CD4-positive, alpha-beta T cell treated with Interleukin-4 for 4 hours (primary cell): ENCODE results near the gene MRPS12.

ENCODE experiments used
- DNase-seq: peaks from one replicate; pipeline ENCODE4 v3.0.0-alpha.2; 2020

Gene MRPS12

DNA sequence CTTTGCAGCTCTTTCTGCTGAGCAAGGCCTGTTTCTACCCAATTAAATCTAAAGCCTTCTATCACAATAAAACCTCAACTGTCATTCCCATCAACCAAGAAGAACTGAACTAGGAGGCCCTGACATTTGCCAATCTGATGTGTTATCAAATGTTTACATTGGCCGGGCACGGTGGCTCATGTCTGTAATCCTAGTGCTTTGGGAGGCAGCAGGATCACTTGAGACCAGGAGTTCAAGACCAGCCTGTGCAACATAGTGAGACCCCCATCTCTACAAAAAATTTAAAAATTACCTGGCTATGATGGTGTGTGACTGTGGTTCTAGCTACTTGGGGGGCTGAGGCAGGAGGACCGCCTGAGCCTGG lies 47.6 kb downstream of the MRPS12 start:
- no peak for DNase-seq

DNA sequence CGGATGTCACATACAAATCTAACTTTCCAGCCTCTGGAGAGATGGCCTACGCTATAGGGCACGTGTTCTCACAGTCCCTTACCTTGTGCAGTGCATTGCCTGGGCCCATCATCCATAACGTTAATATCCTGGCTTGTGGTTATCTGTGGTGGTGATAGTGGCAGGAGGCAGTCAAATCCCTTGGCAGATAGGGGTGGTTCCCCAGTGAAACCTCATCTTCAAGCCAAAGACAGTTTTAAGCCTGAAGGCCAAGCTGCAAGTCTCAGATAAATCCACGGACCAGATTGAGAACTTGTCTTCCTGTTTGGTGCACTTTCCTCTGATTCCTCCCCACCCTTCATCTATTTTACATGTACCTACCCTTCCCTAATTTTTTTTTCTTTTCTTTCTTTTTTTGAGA lies 49.1 kb downstream of the MRPS12 start:
- no peak for DNase-seq

GRCh38 chr19:38980583-38981374 lies 50.0 kb downstream of the MRPS12 start:
- DNase-seq: no peak
